GM19395 (cell line): ENCODE measurements around the gene VPS13C.

Source experiments
- ATAC-seq: cut with Tn5 transposase; IDR thresholded peaks from one replicate; pipeline ENCODE4 v1.9.1; 2021; ENCODE audit warnings: mild to moderate bottlenecking, moderate library complexity; ENCODE audit not compliant: unreplicated experiment

Gene VPS13C, protein sequence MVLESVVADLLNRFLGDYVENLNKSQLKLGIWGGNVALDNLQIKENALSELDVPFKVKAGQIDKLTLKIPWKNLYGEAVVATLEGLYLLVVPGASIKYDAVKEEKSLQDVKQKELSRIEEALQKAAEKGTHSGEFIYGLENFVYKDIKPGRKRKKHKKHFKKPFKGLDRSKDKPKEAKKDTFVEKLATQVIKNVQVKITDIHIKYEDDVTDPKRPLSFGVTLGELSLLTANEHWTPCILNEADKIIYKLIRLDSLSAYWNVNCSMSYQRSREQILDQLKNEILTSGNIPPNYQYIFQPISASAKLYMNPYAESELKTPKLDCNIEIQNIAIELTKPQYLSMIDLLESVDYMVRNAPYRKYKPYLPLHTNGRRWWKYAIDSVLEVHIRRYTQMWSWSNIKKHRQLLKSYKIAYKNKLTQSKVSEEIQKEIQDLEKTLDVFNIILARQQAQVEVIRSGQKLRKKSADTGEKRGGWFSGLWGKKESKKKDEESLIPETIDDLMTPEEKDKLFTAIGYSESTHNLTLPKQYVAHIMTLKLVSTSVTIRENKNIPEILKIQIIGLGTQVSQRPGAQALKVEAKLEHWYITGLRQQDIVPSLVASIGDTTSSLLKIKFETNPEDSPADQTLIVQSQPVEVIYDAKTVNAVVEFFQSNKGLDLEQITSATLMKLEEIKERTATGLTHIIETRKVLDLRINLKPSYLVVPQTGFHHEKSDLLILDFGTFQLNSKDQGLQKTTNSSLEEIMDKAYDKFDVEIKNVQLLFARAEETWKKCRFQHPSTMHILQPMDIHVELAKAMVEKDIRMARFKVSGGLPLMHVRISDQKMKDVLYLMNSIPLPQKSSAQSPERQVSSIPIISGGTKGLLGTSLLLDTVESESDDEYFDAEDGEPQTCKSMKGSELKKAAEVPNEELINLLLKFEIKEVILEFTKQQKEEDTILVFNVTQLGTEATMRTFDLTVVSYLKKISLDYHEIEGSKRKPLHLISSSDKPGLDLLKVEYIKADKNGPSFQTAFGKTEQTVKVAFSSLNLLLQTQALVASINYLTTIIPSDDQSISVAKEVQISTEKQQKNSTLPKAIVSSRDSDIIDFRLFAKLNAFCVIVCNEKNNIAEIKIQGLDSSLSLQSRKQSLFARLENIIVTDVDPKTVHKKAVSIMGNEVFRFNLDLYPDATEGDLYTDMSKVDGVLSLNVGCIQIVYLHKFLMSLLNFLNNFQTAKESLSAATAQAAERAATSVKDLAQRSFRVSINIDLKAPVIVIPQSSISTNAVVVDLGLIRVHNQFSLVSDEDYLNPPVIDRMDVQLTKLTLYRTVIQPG (N-terminal part only)

GRCh38 chr15:62060113-62060895 is at the start of gene VPS13C:
VPS13C (minus strand) TSS chr15:62060447; CDS start chr15:62060374, 73 bp downstream.
- ATAC-seq, result peak; percentile 87

DNA sequence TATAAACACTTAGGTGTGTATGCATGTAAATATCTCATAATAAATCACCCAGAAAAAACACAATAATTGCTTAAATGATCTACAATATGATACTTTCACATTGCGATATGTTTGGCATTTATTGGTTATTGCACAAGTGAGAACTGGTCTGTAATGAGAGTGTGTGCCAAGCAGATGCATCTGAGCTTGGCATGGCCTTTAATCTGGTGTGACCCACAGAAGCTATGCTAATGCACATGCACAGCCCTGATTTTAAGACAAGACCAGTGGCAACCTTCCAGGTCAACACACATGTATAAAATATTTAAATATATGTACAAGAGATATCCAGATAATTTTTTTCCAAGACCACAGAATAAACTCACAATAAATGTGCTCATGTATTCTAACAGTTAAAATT is 49.2 kb upstream of the VPS13C start:
- no peak for ATAC-seq

DNA sequence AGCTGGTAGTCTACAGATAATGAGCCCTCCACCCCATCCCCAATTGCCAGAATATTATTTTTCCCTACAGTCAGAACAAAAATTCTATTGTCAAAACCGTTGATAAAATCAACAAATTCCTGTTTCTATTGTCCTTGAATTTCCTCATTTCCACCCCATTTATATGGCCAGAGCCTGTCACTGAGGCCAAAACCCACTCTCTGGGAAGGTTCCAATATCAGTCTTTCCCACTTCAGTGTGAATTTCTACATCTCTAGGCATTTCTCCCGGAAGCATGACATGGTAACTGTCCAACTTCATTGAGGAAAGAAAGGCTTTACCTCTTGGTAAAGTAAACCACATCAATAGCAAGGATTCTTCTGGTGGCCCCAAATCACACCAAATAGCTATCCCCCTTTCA is 48.2 kb upstream of the VPS13C start:
- no peak for ATAC-seq

DNA sequence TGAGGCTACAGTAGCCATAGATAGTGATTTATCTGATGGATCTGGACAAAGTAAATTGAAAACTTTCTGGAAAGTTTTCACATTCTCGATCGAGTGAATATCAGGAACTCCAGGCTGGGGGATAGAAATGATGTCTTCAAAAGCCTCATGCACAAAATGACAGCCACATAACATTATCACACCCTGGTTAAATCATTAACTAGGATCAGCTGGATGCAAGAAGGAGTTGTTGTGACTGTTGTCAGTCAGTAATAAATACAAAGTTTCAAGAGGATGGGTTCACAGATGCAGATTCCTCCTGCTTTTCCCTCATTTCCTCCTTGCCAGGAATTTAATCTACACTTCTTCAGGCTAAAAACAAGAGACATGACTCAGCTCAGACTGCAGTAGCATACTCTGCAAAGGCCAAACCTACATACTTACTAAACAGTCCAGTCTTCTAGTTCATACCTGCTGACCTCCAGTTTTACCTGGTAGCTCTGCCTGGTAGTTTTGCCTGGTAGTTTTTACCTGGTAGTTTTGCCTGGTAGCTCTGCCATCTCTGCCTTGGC is 47.4 kb upstream of the VPS13C start:
- no peak for ATAC-seq

- ATAC-seq, result no peak
Measured at GRCh38 chr15:62106096-62106495, 45.8 kb upstream of the VPS13C start.

- ATAC-seq, result no peak
Measured at GRCh38 chr15:62105266-62105665, 45.0 kb upstream of the VPS13C start.

DNA sequence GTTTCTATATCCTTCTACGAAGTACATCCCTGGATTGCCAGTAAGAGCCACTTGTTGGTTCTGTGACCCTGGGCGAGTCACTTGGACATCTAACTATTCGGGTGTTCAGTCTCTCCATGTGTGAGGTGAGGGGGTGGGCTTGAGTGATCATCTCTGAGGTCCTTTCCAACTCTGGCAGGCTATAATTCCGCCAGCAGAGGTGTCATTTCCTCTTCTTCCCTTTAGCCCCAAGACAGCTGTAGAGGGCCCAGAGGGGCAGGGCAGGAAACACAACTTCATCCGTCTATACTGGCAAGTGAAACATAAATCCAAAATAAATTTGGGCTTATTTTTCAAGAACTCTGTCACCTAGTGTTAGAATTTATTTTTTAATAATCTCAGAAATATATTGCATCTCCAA is 44.6 kb upstream of the VPS13C start:
- no peak for ATAC-seq

- ATAC-seq, result no peak
Measured at GRCh38 chr15:62104401-62104800, 44.2 kb upstream of the VPS13C start.

DNA sequence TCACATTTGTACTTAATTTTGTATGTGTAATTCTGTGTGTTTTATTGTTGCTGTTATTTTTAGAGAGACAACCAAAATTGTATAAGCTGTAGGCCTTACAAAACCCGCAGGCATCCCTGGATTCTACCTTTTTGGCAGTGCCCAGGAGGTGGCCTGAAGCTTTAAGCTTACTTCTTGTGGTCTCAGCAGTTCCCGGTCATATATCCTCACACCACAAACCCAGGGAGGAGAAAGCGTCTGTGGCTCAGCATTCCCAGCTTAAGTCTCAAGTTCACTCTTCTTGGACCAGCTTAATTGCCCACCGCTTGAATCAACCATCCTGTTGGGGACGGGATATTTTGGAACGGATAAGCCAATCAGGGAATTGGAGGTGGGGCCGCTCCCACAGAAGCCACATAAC is 43.2 kb upstream of the VPS13C start:
- no peak for ATAC-seq

DNA sequence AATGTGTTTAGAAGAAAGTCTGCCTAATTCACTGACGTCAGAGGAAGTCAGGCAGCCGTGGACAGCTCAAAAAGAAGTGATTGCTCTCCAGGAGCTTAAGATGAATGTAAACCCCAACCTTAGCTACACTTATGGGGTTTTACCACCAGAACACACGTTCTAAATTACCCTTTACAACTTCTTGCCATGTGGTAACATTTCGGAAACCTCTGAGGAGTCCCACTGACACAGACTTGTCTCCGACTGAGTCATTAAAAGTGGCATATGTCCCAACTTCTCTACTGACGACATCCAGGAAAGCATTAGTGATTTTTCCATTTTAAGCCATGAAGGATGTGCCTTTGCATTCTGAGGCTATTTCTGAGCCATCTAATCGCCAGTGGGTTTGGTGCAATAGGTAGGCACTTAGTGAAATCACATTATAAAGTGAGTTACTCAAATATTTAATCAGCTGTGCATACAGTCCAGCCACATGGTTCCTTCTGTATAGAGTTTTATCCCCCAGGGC is 38.9 kb upstream of the VPS13C start:
- ATAC-seq, result no peak

DNA sequence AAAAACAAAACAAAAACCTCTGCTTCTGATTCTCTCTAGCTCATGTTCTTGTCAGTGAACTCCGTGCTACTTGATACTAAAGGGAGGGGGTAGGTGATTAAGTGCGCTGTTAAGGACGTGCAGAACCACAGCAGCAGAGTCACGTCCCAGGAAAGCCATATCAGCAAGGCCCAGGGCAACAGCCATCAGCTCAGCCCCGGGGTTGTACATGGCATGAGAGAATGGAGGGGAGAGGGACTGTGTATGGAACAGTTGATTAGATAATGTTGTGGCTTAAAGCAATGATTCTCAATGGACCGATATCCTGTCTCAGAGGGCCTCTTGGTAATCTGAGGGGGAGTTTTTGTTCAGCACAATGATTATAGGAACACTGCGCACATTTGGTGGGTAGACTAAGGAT is 34.1 kb upstream of the VPS13C start:
- ATAC-seq, result no peak

- no peak for ATAC-seq
Measured at GRCh38 chr15:62093809-62094208, 33.6 kb upstream of the VPS13C start.

GRCh38 chr15:62090988-62091387 is 30.7 kb upstream of the VPS13C start:
- no peak for ATAC-seq

DNA sequence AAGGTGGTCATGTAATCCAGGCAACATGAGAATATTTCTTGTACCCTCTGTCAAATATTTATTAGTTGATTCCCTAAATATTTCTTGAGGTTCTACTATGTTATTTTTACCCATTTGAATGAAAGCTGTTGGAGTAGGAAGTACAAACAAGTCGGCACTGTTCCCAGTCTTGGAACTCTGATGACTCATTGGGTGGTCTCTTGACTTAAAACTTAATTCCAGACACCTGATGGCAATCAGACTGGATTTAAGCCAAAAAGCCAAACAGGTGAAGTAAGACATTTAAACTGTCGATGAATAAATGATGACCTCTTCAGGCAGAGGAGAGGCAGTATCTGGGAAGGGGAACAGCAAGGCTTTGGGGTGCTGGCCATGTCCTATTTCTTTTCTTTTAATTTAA is 29.4 kb upstream of the VPS13C start:
- ATAC-seq, result no peak

DNA sequence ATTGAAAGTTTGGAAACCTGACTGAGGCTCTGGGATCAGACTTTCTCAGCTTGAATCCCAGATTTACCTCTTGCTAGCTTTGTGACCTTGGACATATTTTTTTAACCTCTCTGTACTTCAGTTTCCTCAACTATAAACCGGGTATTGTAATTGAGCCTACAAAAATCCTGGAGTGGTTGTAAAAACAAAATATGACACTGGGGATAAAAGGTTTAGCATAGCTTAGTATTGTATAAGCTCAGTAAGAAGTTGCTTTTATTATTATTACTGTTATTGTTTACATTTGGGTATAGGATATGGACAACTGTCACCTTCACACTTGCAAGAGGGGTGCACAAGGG is 28.1 kb upstream of the VPS13C start:
- no peak for ATAC-seq

DNA sequence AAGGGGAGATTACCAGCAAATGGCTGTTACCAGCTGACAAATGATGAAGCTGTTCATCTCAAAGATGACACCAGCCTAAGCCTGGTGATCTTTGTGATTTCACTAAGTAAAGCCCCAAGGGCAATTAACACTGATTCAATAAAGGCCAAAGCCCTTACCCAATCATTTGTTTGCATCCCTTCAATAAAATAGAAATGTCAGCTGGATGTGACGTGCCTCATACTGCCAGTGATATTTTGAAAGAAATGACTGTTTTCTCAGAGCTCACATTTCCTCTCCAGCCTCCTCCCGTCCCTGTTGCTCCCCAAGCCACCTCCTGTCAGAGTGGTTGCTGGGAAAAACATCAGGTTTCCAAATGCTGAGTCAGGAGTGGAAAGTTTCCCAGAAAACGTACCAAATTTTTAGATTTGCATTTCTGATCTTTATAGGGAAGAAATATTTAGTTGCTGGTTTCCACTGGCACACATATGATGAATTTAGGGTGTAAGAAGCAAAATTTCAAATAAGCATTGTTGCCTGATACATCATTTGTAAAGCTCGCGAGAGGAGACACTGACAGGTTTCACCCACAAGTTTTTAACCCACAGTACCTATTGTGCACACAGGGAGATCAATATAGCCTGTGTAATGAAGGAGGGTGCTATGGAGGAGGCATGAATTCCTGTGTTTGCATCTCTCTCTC is 27.6 kb upstream of the VPS13C start:
- no peak for ATAC-seq

GRCh38 chr15:62085740-62086139 is 25.5 kb upstream of the VPS13C start:
- ATAC-seq, result no peak

DNA sequence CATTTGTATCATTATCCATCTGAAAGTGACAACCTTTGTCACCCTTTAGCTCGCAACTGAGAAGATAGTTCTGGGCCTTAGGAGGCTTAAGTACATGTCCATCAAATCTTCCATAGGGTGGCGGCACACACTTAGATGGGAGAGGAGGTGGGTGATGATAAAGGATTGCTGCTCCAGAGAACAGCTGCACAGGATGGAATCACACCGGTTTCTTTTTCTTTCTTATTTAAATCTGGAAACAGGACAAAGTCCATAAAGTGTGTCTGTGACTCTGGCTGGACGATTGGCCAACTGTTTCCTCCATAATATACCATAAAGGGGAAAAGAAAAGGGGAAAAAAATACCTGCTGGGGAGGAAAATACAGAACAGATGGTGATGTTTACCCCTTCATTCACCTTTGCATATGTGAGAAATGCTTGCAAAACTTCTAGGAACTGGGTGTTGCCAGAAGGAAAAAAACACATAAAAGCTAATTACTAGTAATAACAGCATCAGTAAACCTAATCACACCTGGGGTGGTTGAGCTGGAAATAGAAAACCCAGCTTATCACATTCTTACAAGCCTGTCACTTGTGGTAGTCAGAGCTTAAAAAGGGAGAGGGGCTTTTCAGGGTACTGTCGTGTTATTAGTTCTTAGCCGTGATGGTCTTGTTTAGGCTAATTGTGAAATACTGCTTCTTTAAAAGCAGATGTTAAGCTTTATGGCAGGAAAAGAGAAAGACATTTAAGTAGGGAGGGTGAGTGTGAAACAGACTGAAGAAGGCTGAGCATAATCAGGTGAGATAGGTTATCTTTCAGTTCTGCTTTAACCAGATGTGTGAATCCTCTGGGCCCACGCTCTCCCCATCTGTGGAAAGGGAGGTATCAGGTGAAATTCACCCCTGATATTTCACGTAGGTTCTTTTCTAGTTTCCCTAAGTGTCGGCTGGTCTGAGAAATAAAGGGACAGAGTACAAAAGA is 23.2 kb upstream of the VPS13C start:
- no peak for ATAC-seq
